ENCODE results near the gene FLYWCH1.

- TF ChIP-seq CTCF (IDR thresholded peaks at IDR 0.05) (no peak), POLR2A (IDR thresholded peaks at IDR 0.05) (no peak)
Measured at GRCh38 chr16:2953706-2954627, 42.2 kb downstream of the FLYWCH1 start.
